ENCODE data around the gene MISP3. TPM values are rescaled to one million over a fixed set of nuclear protein-coding genes. Genes with fewer than 3 reads are reported as not detected.
"Not testable (repeated sequence)": the region's sequence is repeated elsewhere in the genome, so short reads cannot be mapped to it uniquely, and the experiment has no call there.

The MISP3 gene
- total and polyA plus RNA-seq, 3 experiments from 2014 or later: 1.00 to 2.1 (median 1.2) TPM

GRCh38 chr19:14031719-14032480, 40.7 kb upstream of the MISP3 start, which contains the start of gene IL27RA:
Gene IL27RA (plus strand): TSS chr19:14031762. CDS start chr19:14031873, 111 bp downstream.
- Mint-ChIP-seq H3K4me1 (peaks cover 23 to 43% (median 37%) of the 10 kb centered on the region in 3 donors), H3K36me3 (peaks cover 3 to 20% (median 5%) of the 10 kb centered on the region in 3 donors), H3K4me3 (peak within 1 kb of the TSS; percentile 86 to 99 (median 94)), H3K9me3 (no peaks in the 10 kb centered on the region), H3K27ac (peak within 1 kb of the TSS; percentile 86 to 99 (median 98)), H3K27me3 (no peaks in the 10 kb centered on the region)
- ChIA-PET CTCF (interaction anchor here (0.9 to 2.5 kb wide), 19 partner anchors 8 to 151 kb away, joined by 3 to 19 read pairs (median 4); partner anchors contain the start of genes BRME1, CC2D1A and RFX1), POLR2A (interaction anchor here (0.5 to 3.6 kb wide), 23 partner anchors 10 to 185 kb away, joined by 3 to 47 read pairs (median 4); partner anchors contain the start of genes DCAF15 and RFX1)
- Histone ChIP-seq H3K4me1 (ENCODE audit: insufficient read depth, low read length) (peaks cover 24% of the 10 kb centered on the region), H3K9me3 (ENCODE audit: low read length) (no peaks in the 10 kb centered on the region), H3K27me3 (ENCODE audit: insufficient read depth, low read length, poor library complexity, severe bottlenecking) (no peaks in the 10 kb centered on the region), H3K4me3 (ENCODE audit: low read length) (peak within 1 kb of the TSS; percentile 69), H3K36me3 (ENCODE audit: insufficient read depth, low read length) (no peaks in the 10 kb centered on the region), H3K27ac (ENCODE audit: low read depth, low read length) (peak within 1 kb of the TSS; percentile 97)
- DNase-seq: peak; percentile 70 to 92 (median 83)

GRCh38 chr19:14033946-14034345, 38.6 kb upstream of the MISP3 start:
- Histone ChIP-seq H3K27ac (ENCODE audit: low read depth, low read length) (no peak overlapping the region), H3K36me3 (ENCODE audit: insufficient read depth, low read length) (peaks cover 7% of the 10 kb centered on the region), H3K27me3 (ENCODE audit: insufficient read depth, low read length, poor library complexity, severe bottlenecking) (no peaks in the 10 kb centered on the region), H3K4me1 (ENCODE audit: insufficient read depth, low read length) (peaks cover 24% of the 10 kb centered on the region), H3K9me3 (ENCODE audit: low read length) (no peaks in the 10 kb centered on the region), H3K4me3 (ENCODE audit: low read length) (no peak overlapping the region)
- POLR2A ChIA-PET: no interaction called here
- Mint-ChIP-seq H3K4me1 (peaks cover 25 to 46% (median 43%) of the 10 kb centered on the region in 3 donors), H3K27ac (peak overlapping the region; percentile 37 to 92 (median 64)), H3K27me3 (no peaks in the 10 kb centered on the region), H3K4me3 (peak overlapping the region; percentile 13 to 68 (median 57)), H3K36me3 (peaks cover 3 to 38% (median 5%) of the 10 kb centered on the region in 3 donors), H3K9me3 (no peaks in the 10 kb centered on the region)
- CTCF ChIA-PET: interaction anchor here (1.5 kb wide), 1 partner anchor 8 kb away, joined by 4 read pairs; no protein-coding TSS in a partner anchor
- DNase-seq: no peak

GRCh38 chr19:14035159-14035558, 37.4 kb upstream of the MISP3 start:
- POLR2A ChIA-PET; H3K9me3 ChIP-seq (ENCODE audit: low read length); H3K4me3 ChIP-seq (ENCODE audit: low read length); DNase-seq; H3K27me3 ChIP-seq (ENCODE audit: insufficient read depth, low read length, poor library complexity, severe bottlenecking); H3K27me3 Mint-ChIP-seq; H3K27ac ChIP-seq (ENCODE audit: low read depth, low read length); H3K27ac Mint-ChIP-seq; H3K4me3 Mint-ChIP-seq; H3K9me3 Mint-ChIP-seq: not testable (repeated sequence)
- Mint-ChIP-seq H3K36me3 (peaks cover 3 to 50% (median 5%) of the 10 kb centered on the region in 3 donors), H3K4me1 (peaks cover 25 to 44% (median 40%) of the 10 kb centered on the region in 3 donors)
- peaks cover 18% of the 10 kb centered on the region for H3K36me3 ChIP-seq (ENCODE audit: insufficient read depth, low read length)
- CTCF ChIA-PET: interaction anchor here (1.0 to 1.6 kb wide), 2 partner anchors 14 to 132 kb away, joined by 3 read pairs; no protein-coding TSS in a partner anchor
- peaks cover 23% of the 10 kb centered on the region for H3K4me1 ChIP-seq (ENCODE audit: insufficient read depth, low read length)

GRCh38 chr19:14035706-14036105, 36.9 kb upstream of the MISP3 start:
- H3K9me3 Mint-ChIP-seq: no peaks in the 10 kb centered on the region
- Histone ChIP-seq H3K4me3 (ENCODE audit: low read length) (no peak overlapping the region), H3K27ac (ENCODE audit: low read depth, low read length) (no peak overlapping the region), H3K4me1 (ENCODE audit: insufficient read depth, low read length) (peaks cover 18% of the 10 kb centered on the region), H3K9me3 (ENCODE audit: low read length) (no peaks in the 10 kb centered on the region), H3K36me3 (ENCODE audit: insufficient read depth, low read length) (peaks cover 18% of the 10 kb centered on the region), H3K27me3 (ENCODE audit: insufficient read depth, low read length, poor library complexity, severe bottlenecking) (no peaks in the 10 kb centered on the region)
- DNase-seq: no peak
- H3K36me3 Mint-ChIP-seq: peaks cover 3 to 55% (median 5%) of the 10 kb centered on the region in 3 donors
- peak overlapping the region in 1 of 8 donors; percentile 26 for H3K27ac Mint-ChIP-seq
- ChIA-PET POLR2A (interaction anchor here (0.6 to 0.7 kb wide), 3 partner anchors 77 to 209 kb away, joined by 3 to 4 read pairs (median 3); no protein-coding TSS in a partner anchor), CTCF (interaction anchor here (1.0 to 1.6 kb wide), 2 partner anchors 13 to 132 kb away, joined by 3 read pairs; no protein-coding TSS in a partner anchor)
- H3K4me1 Mint-ChIP-seq: peaks cover 22 to 39% (median 36%) of the 10 kb centered on the region in 3 donors
- no peaks in the 10 kb centered on the region for H3K27me3 Mint-ChIP-seq
- H3K4me3 Mint-ChIP-seq: peak overlapping the region in 1 of 7 donors; percentile 44

GRCh38 chr19:14039181-14039580, 33.4 kb upstream of the MISP3 start:
- ChIA-PET CTCF (interaction anchor here (1.3 kb wide), 1 partner anchor 9 kb away, joined by 4 read pairs; no protein-coding TSS in a partner anchor), POLR2A (no interaction called here)
- DNase-seq: no peak
- no peak overlapping the region for H3K4me3 ChIP-seq (ENCODE audit: low read length)
- Mint-ChIP-seq H3K27ac (peak overlapping the region in 2 of 8 donors; percentile 23 to 74), H3K27me3 (no peaks in the 10 kb centered on the region), H3K4me1 (peaks cover 19 to 32% (median 29%) of the 10 kb centered on the region in 3 donors), H3K36me3 (peaks cover 6 to 63% (median 7%) of the 10 kb centered on the region in 3 donors), H3K9me3 (no peaks in the 10 kb centered on the region), H3K4me3 (no peak overlapping the region)
- no peaks in the 10 kb centered on the region for H3K9me3 ChIP-seq (ENCODE audit: low read length)
- no peak overlapping the region for H3K27ac ChIP-seq (ENCODE audit: low read depth, low read length)
- no peaks in the 10 kb centered on the region for H3K27me3 ChIP-seq (ENCODE audit: insufficient read depth, low read length, poor library complexity, severe bottlenecking)
- H3K4me1 ChIP-seq (ENCODE audit: insufficient read depth, low read length): peaks cover 7% of the 10 kb centered on the region
- peaks cover 31% of the 10 kb centered on the region for H3K36me3 ChIP-seq (ENCODE audit: insufficient read depth, low read length)

GRCh38 chr19:14042659-14043608, 29.7 kb upstream of the MISP3 start:
- H3K4me1 ChIP-seq (ENCODE audit: insufficient read depth, low read length): not testable (repeated sequence)
- ChIA-PET POLR2A (interaction anchor here (2.0 kb wide), 1 partner anchor 11 kb away, joined by 6 read pairs; the partner anchor contains the start of gene IL27RA), CTCF (interaction anchor here (0.6 to 2.7 kb wide), 12 partner anchors 8 to 306 kb away, joined by 3 to 22 read pairs (median 4); no protein-coding TSS in a partner anchor)

GRCh38 chr19:14047866-14048265, 24.7 kb upstream of the MISP3 start:
- CTCF ChIA-PET: interaction anchor here (0.6 to 4.5 kb wide), 28 partner anchors 9 to 168 kb away, joined by 3 to 35 read pairs (median 4); partner anchors contain the start of genes IL27RA, MISP3 and RFX1
- not testable (repeated sequence) for H3K9me3 ChIP-seq (ENCODE audit: low read length); H3K4me3 Mint-ChIP-seq; H3K9me3 Mint-ChIP-seq; H3K27ac Mint-ChIP-seq; H3K4me3 ChIP-seq (ENCODE audit: low read length); H3K27ac ChIP-seq (ENCODE audit: low read depth, low read length); DNase-seq; H3K27me3 Mint-ChIP-seq; H3K4me1 ChIP-seq (ENCODE audit: insufficient read depth, low read length); H3K27me3 ChIP-seq (ENCODE audit: insufficient read depth, low read length, poor library complexity, severe bottlenecking)
- peaks cover 4 to 12% (median 4%) of the 10 kb centered on the region in 3 donors for H3K4me1 Mint-ChIP-seq
- POLR2A ChIA-PET: interaction anchor here (0.7 to 1.2 kb wide), 4 partner anchors 8 to 509 kb away, joined by 4 to 5 read pairs (median 4); partner anchors contain the start of gene IL27RA
- peaks cover 30% of the 10 kb centered on the region for H3K36me3 ChIP-seq (ENCODE audit: insufficient read depth, low read length)
- peaks cover 10 to 66% (median 18%) of the 10 kb centered on the region in 3 donors for H3K36me3 Mint-ChIP-seq

More at GRCh38 chr19:14042659-14043608, 29.7 kb upstream of the MISP3 start:
- H3K27me3 Mint-ChIP-seq; H3K9me3 ChIP-seq (ENCODE audit: low read length); H3K9me3 Mint-ChIP-seq; H3K27me3 ChIP-seq (ENCODE audit: insufficient read depth, low read length, poor library complexity, severe bottlenecking); H3K4me3 ChIP-seq (ENCODE audit: low read length): not testable (repeated sequence)
- H3K4me3 Mint-ChIP-seq: peak overlapping the region in 3 of 7 donors; percentile 8 to 61 (median 17)
- peaks cover 3 to 68% (median 7%) of the 10 kb centered on the region in 3 donors for H3K36me3 Mint-ChIP-seq
- peaks cover 13 to 18% (median 17%) of the 10 kb centered on the region in 3 donors for H3K4me1 Mint-ChIP-seq
- DNase-seq: peak; percentile 19 to 63 (median 35)
- peak overlapping the region; percentile 88 to 96 (median 94) for H3K27ac Mint-ChIP-seq
- Histone ChIP-seq H3K27ac (ENCODE audit: low read depth, low read length) (peak overlapping the region; percentile 60), H3K36me3 (ENCODE audit: insufficient read depth, low read length) (peaks cover 31% of the 10 kb centered on the region)

All from CD8-positive, alpha-beta memory T cell (primary cell).